ENCODE measurements around the gene LILRA2. TPM values are rescaled to one million over a fixed set of nuclear protein-coding genes. Genes with fewer than 3 reads are reported as not detected.

Gene LILRA2
- polyA plus RNA-seq, 4 donors = 0.94 to 1.1 (median 0.98) TPM

Other genes starting within 250 kb of the LILRA2 start
- gene LILRA4, start 234.6 kb upstream of the LILRA2 start, polyA plus RNA-seq (ENCODE audit: insufficient read length in 4 of 4) = under 1 TPM in 2 of 4 donors, not detected in 2; 0.16 to 0.17 TPM
- gene LAIR1, start 208.9 kb upstream of the LILRA2 start, polyA plus RNA-seq (ENCODE audit: insufficient read length in 4 of 4) = 1 to 10 TPM; 3.4 to 5.6 (median 4.0) TPM
- gene TTYH1, start 158.3 kb upstream of the LILRA2 start, polyA plus RNA-seq (ENCODE audit: insufficient read length in 4 of 4) = 10 to 100 TPM in 3 of 4 donors, 1 to 10 TPM in 1; 5.6 to 14.1 (median 10.6) TPM
- gene LENG8, start 124.6 kb upstream of the LILRA2 start, polyA plus RNA-seq (ENCODE audit: insufficient read length in 4 of 4) = 100 to 1,000 TPM in 2 of 4 donors, 10 to 100 TPM in 2; 74.5 to 284 (median 154) TPM
- gene LENG9, start 110.0 kb upstream of the LILRA2 start, polyA plus RNA-seq (ENCODE audit: insufficient read length in 4 of 4) = 1 to 10 TPM; 1.8 to 3.4 (median 2.5) TPM
- 10 to 100 TPM; 26.9 to 79.1 (median 37.6) TPM for gene CDC42EP5, start 100.5 kb upstream of the LILRA2 start, polyA plus RNA-seq (ENCODE audit: insufficient read length in 4 of 4)
- gene LAIR2, start 71.0 kb upstream of the LILRA2 start, polyA plus RNA-seq (ENCODE audit: insufficient read length in 4 of 4) = not detected
- gene LILRA1, start 19.8 kb downstream of the LILRA2 start, polyA plus RNA-seq (ENCODE audit: insufficient read length in 4 of 4) = under 1 TPM; 0.32 to 0.77 (median 0.53) TPM
- gene LILRB1, start 56.7 kb downstream of the LILRA2 start, polyA plus RNA-seq (ENCODE audit: insufficient read length in 4 of 4) = 1 to 10 TPM in 3 of 4 donors, under 1 TPM in 1; 0.82 to 1.7 (median 1.3) TPM
- gene LILRB4, start 89.2 kb downstream of the LILRA2 start, polyA plus RNA-seq (ENCODE audit: insufficient read length in 4 of 4) = 1 to 10 TPM in 2 of 4 donors, under 1 TPM in 2; 0.54 to 1.3 (median 0.97) TPM
- not detected for gene KIR3DL3, start 150.7 kb downstream of the LILRA2 start, polyA plus RNA-seq (ENCODE audit: insufficient read length in 4 of 4)
- gene KIR2DL3, start 164.7 kb downstream of the LILRA2 start, polyA plus RNA-seq (ENCODE audit: insufficient read length in 4 of 4) = under 1 TPM in 1 of 4 donors, not detected in 3; 0.09 TPM
- gene KIR2DL1, start 196.0 kb downstream of the LILRA2 start, polyA plus RNA-seq (ENCODE audit: insufficient read length in 4 of 4) = not detected
- not detected for gene KIR2DL4, start 229.8 kb downstream of the LILRA2 start, polyA plus RNA-seq (ENCODE audit: insufficient read length in 4 of 4)
- not detected for gene KIR3DL1, start 242.7 kb downstream of the LILRA2 start, polyA plus RNA-seq (ENCODE audit: insufficient read length in 4 of 4)

Data from left renal cortex interstitium (tissue), 4 donors.